WI38 (cell line): ENCODE results near the gene BEND5.

Source experiments
- H3K4me3 ChIP-seq: 2 replicates; pipeline ENCODE4 v1.5.1; 2011; ENCODE audit warnings: low read depth, mild to moderate bottlenecking, control low read depth, low read length
- CTCF ChIP-seq: IDR thresholded peaks from 2 replicates; pipeline ENCODE4 v1.5.1; 2012; ENCODE audit warnings: low read depth, mild to moderate bottlenecking, control low read depth, low read length

The BEND5 gene

GRCh38 chr1:48726557-48727215, 50.0 kb downstream of the BEND5 start:
- TF ChIP-seq CTCF = no peak
- H3K4me3 ChIP-seq = no peak overlapping the region

GRCh38 chr1:48726139-48726538, 50.6 kb downstream of the BEND5 start:
- no peak for TF ChIP-seq CTCF

DNA sequence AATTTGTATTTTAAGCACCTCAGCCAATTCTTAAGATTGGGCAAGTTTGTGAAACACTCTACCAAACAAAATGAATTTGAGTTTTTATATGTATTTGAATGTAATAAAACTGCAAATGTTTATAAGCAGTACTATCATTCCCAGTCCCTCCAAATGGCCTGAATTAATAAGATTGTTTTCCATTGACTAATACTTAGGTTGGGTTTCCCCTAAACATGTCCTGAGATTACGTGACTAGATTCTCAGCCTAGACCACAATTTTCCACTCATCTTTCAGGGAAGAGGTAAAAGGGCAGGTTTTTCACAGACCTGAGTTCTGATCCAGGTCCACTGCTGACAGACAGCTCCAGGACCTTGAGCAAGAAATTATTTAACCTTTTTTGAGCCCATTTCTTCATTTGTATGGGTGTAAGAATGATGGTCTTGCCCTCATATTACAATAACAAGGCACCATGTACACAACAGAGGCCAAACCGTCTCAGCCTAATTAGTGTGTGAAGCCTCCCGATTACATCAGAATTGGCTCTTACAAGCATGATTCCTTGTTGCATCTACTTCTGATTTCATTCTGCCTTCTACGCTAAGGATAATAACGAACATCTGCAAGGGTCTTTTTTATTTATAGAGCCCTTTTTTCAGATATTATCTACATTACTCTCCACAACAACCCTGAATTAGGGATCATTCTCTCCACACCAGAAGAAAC, 51.2 kb downstream of the BEND5 start:
- H3K4me3 ChIP-seq = no peak overlapping the region
- TF ChIP-seq CTCF = no peak

More at GRCh38 chr1:48726139-48726538, 50.6 kb downstream of the BEND5 start:
- no peak overlapping the region for H3K4me3 ChIP-seq

DNA sequence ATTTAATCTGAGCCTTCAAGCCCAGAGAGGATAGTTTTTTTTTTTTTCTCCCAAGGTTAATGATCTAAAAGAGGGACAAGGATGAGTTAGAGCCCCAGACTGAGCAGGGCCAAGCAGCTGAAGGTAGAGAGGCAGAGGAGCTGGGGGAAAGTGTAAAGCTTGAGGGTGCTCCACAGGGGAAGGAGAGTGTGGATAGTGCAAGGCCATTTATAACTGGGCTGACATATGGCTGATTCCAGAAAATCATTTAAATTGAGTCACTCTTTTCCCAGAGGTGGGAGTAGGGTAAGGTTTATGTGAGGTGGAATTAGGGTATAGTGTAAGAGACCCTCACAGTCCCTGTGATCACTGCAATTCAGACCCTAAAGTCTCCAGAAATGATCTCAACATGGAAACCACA, 55.8 kb downstream of the BEND5 start:
- TF ChIP-seq CTCF = no peak

GRCh38 chr1:48718705-48719104, 58.0 kb downstream of the BEND5 start:
- TF ChIP-seq CTCF = no peak
- no peak overlapping the region for H3K4me3 ChIP-seq

More for the DNA sequence above, 55.8 kb downstream of the BEND5 start:
- H3K4me3 ChIP-seq = no peak overlapping the region

- TF ChIP-seq CTCF = no peak
- H3K4me3 ChIP-seq = no peak overlapping the region
Measured at GRCh38 chr1:48718116-48718630, 58.5 kb downstream of the BEND5 start.

- TF ChIP-seq CTCF = no peak
- H3K4me3 ChIP-seq = no peak overlapping the region
Measured at GRCh38 chr1:48717082-48717481, 59.6 kb downstream of the BEND5 start.
